Liver (tissue), 9 donors: ENCODE measurements around the gene ANKRD36. TPM values are rescaled to one million over a fixed set of nuclear protein-coding genes. Genes with fewer than 3 reads are reported as not detected.
"Not testable (repeated sequence)": the region's sequence is repeated elsewhere in the genome, so short reads cannot be mapped to it uniquely, and the experiment has no call there.

Experiments
- DNase-seq: peaks from one replicate; pipeline ENCODE4 v3.0.0-alpha.2; 2017; ENCODE audit warnings: low spot score
- H3K27ac ChIP-seq, 2 donors: one replicate each; pipeline ENCODE4 v1.7.0; 2013; ENCODE audit warnings: inconsistent platforms in 2 of 2, low read length in 2 of 2, control low read depth in 1 of 2, low read depth in 1 of 2, mild to moderate bottlenecking in 1 of 2
- H3K27me3 ChIP-seq, 4 donors: one replicate each; pipeline versions ENCODE4 v1.6.1 to v1.7.0; 2013; ENCODE audit warnings: low read length in 3 of 4, inconsistent platforms in 1 of 4, mild to moderate bottlenecking in 1 of 4, moderate library complexity in 1 of 4; ENCODE audit not compliant: control insufficient read depth in 4 of 4, insufficient read depth in 4 of 4
- H3K36me3 ChIP-seq, 4 donors: one replicate each; pipeline versions ENCODE4 v1.6.1 to v1.7.0; 2013; ENCODE audit warnings: low read length in 3 of 4, mild to moderate bottlenecking in 3 of 4, low read depth in 1 of 4, moderate library complexity in 1 of 4; ENCODE audit not compliant: control insufficient read depth in 4 of 4, insufficient read depth in 3 of 4
- H3K4me1 ChIP-seq, 4 donors: one replicate each; pipeline versions ENCODE4 v1.6.1 to v1.7.0; 2013; ENCODE audit warnings: low read length in 3 of 4, mild to moderate bottlenecking in 3 of 4, moderate library complexity in 1 of 4; ENCODE audit not compliant: control insufficient read depth in 4 of 4, insufficient read depth in 4 of 4
- H3K4me3 ChIP-seq, 3 donors: one replicate each; pipeline versions ENCODE4 v1.6.1 to v1.7.0; 2013; ENCODE audit warnings: low read length in 3 of 3, control low read depth in 1 of 3, low read depth in 1 of 3, mild to moderate bottlenecking in 1 of 3
- H3K9ac ChIP-seq, 2 donors: one replicate each; pipeline ENCODE4 v1.7.0; 2013; ENCODE audit warnings: low read length in 2 of 2, mild to moderate bottlenecking in 2 of 2, moderate library complexity in 2 of 2, control low read depth in 1 of 2, low read depth in 1 of 2
- H3K9me3 ChIP-seq, 4 donors: one replicate each; pipeline versions ENCODE4 v1.6.1 to v1.7.0; 2013; ENCODE audit warnings: low read length in 3 of 4; ENCODE audit not compliant: control insufficient read depth in 4 of 4
- ZBTB33 ChIP-seq: IDR thresholded peaks from 2 replicates; pipeline ENCODE4 v1.6.1; 2016; ENCODE audit warnings: antibody characterized with exemption
- WGBS: extraction: QIAGEN DNeasy Blood & Tissue Kit; methylation state at CpG from one replicate; pipeline ENCODE4 v1.1.7; 2013; 5-methylcytosine and 5-hydroxymethylcytosine counted together
- polyA plus RNA-seq, 2 donors: library from polyadenylated mRNA; stranded (reverse) in 1 of 2; unstranded in 1 of 2; fragments of 200-250 nt in 1 of 2; fragments of >200 nt in 1 of 2; fragmentation: Nextera tagmentation in 1 of 2; extraction: Ambion mirVana in 1 of 2; gene quantifications; one replicate each; pipeline versions ENCODE4 v1.2.1 to v1.2.3, GENCODE V29; 2013 to 2015
- total RNA-seq, 2 donors: library from RNA; depleted of rRNA; stranded (reverse); fragments of >200 nt; gene quantifications; one replicate each; pipeline ENCODE4 v1.2.3, GENCODE V29; 2014
- donor health status: healthy.
- donor health status: healthy.
- donor health status: healthy.
- donor health status: healthy.
- donor health status: healthy.

Gene ANKRD36
- total and polyA plus RNA-seq, 4 donors: 0.38 to 8.5 (median 4.0) TPM

- TF ChIP-seq ZBTB33: no peak
Measured at GRCh38 chr2:97210325-97210724, 97.4 kb downstream of the ANKRD36 start (continued).

GRCh38 chr2:97215025-97215424, 102.1 kb downstream of the ANKRD36 start:
- H3K36me3 ChIP-seq, H3K9ac ChIP-seq, DNase-seq, H3K4me3 ChIP-seq, H3K27ac ChIP-seq, H3K9me3 ChIP-seq, H3K27me3 ChIP-seq, H3K4me1 ChIP-seq: not testable (repeated sequence)
- no CpG with 5 or more reads among the region's 2 CpGs for WGBS

- H3K9ac ChIP-seq, H3K27me3 ChIP-seq, DNase-seq, H3K4me1 ChIP-seq, H3K4me3 ChIP-seq, H3K9me3 ChIP-seq, H3K27ac ChIP-seq, H3K36me3 ChIP-seq: not testable (repeated sequence)
- WGBS: 97% methylated on average over 10 of the region's 10 CpGs
Measured at GRCh38 chr2:97230848-97231585, 118.1 kb downstream of the ANKRD36 start.

- not testable (repeated sequence) for DNase-seq, H3K9me3 ChIP-seq, H3K4me1 ChIP-seq, H3K27me3 ChIP-seq, H3K4me3 ChIP-seq, H3K36me3 ChIP-seq, H3K27ac ChIP-seq, H3K9ac ChIP-seq
- WGBS: 100% methylated on average over 1 of the region's 1 CpG
Measured at GRCh38 chr2:97232981-97233380, 120.0 kb downstream of the ANKRD36 start.

- H3K36me3 ChIP-seq, H3K27me3 ChIP-seq, H3K9ac ChIP-seq, H3K4me1 ChIP-seq, DNase-seq, H3K9me3 ChIP-seq, H3K4me3 ChIP-seq, H3K27ac ChIP-seq: not testable (repeated sequence)
- no CpG with 5 or more reads among the region's 2 CpGs for WGBS
Measured at GRCh38 chr2:97233660-97234295, 120.8 kb downstream of the ANKRD36 start.

- 91% methylated on average over 4 of the region's 4 CpGs for WGBS
- not testable (repeated sequence) for H3K9ac ChIP-seq, H3K27ac ChIP-seq
Measured at GRCh38 chr2:97261192-97261591, 148.2 kb downstream of the ANKRD36 start.

GRCh38 chr2:97266449-97266848, 153.5 kb downstream of the ANKRD36 start:
- WGBS: 100% methylated on average over 2 of the region's 6 CpGs
- H3K27me3 ChIP-seq, H3K9me3 ChIP-seq, H3K27ac ChIP-seq, H3K36me3 ChIP-seq, H3K9ac ChIP-seq, H3K4me1 ChIP-seq, DNase-seq, H3K4me3 ChIP-seq: not testable (repeated sequence)

More at GRCh38 chr2:97261192-97261591, 148.2 kb downstream of the ANKRD36 start:
- H3K27me3 ChIP-seq, H3K4me1 ChIP-seq, H3K9me3 ChIP-seq, H3K36me3 ChIP-seq, H3K4me3 ChIP-seq, DNase-seq: not testable (repeated sequence)
